Heart left ventricle (tissue), 13 donors: Measurements from ENCODE around the gene SLC10A1.

Experiments
- POLR2A ChIP-seq, 2 donors: fragments of 450-650 bp; IDR thresholded peaks; one replicate each; pipeline ENCODE4 v1.6.1; 2017; ENCODE audit warnings: antibody characterized with exemption in 2 of 2, mild to moderate bottlenecking in 2 of 2, moderate library complexity in 2 of 2
- TF ChIP-seq, protein P1 (sequence below), 12 donors: fragments of 200-600 bp; sonication (generic) in 4 of 12; IDR thresholded peaks; one replicate each; pipeline versions ENCODE4 v1.5.0 to v1.8.0; 2018 to 2022; ENCODE audit warnings: antibody characterized with exemption in 12 of 12, mild to moderate bottlenecking in 5 of 12
- donor health status: ischemic (EF 13 %, LVEDD 7.1; RV severe dilation, severe dysfunction).
- donor health status: DM: no; HTN: yes; CAD: no.
- donor health status: DM: no; HTN: no; CAD: no.
- donor health status: ischemic (EF 25% LVEDD 6.9; RV normal size, moderate dysfunction).
- donor health status: ischemic (EF 25% LVEDD 5.7; RV mildly dilated, moderate dysfunction).
- donor health status: ischemic (EF 35%, LVEDD 5.7; RV mildly dilated, moderate dysfunction).
- donor health status: nonischemic (EF 11% LVEDD 7.7; RV severe dilation, severe dysfunction).
- donor health status: DM: yes; HTN: yes; CAD: no.
- donor health status: PGD.
- donor health status: ischemic (EF 29% LVEDD 5.4; RV normal size, mild dysfunction).
- donor health status: nonischemic (EF 23%, LVEDD 6.1; RV moderate dilation, normal function).

DNA sequence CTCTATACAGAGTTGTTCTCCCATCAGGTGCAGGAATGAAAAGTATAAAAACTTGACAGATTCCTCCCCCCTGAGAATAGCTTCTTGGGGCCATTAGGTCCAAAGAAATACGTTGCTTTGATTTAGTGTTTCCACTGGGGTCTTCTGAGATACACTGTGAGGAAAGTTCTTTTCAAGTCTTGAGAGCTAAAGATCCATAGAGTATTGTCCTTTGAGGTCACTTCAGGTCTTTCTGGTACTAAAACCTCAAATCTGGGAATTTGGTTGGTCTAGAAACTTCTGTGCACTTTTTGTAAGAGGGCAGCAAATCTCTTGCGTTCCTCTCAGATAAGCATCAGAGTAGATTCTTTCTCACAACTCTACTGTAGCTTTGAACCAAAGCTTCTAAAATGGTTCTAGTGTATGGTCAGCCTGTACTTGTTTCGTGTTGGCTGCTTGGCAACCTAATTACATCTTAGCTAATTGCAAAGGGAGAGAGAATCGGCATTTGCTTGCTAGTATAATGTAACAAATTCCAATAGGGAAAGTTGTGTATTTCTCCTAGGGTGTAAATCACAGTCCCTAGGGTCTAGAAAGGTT lies 20.1 kb downstream of the SLC10A1 start:
- TF ChIP-seq, protein P1, sequence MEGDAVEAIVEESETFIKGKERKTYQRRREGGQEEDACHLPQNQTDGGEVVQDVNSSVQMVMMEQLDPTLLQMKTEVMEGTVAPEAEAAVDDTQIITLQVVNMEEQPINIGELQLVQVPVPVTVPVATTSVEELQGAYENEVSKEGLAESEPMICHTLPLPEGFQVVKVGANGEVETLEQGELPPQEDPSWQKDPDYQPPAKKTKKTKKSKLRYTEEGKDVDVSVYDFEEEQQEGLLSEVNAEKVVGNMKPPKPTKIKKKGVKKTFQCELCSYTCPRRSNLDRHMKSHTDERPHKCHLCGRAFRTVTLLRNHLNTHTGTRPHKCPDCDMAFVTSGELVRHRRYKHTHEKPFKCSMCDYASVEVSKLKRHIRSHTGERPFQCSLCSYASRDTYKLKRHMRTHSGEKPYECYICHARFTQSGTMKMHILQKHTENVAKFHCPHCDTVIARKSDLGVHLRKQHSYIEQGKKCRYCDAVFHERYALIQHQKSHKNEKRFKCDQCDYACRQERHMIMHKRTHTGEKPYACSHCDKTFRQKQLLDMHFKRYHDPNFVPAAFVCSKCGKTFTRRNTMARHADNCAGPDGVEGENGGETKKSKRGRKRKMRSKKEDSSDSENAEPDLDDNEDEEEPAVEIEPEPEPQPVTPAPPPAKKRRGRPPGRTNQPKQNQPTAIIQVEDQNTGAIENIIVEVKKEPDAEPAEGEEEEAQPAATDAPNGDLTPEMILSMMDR (IDR thresholded peaks at IDR 0.05) = no peak
- TF ChIP-seq POLR2A (IDR thresholded peaks at IDR 0.05) = no peak
